DND-41 (cell line): ENCODE results near the gene SIPA1L3.

Experiments used
- ATAC-seq: fragments of 200-7000 bp; cut with Tn5 transposase; 3 replicates; pipeline ENCODE4 v1.9.1; 2021; ENCODE audit warnings: low read depth; ENCODE audit not compliant: insufficient read depth
- DNase-seq: peaks from one replicate; pipeline ENCODE4 v3.0.0-alpha.2; 2020
- H2AFZ ChIP-seq: 2 replicates; pipeline ENCODE4 v1.6.0; 2012; ENCODE audit warnings: low read depth, low read length
- H3K27ac ChIP-seq: 2 replicates; pipeline ENCODE4 v1.5.1; 2012; ENCODE audit warnings: low read length, inconsistent platforms
- H3K27me3 ChIP-seq: fragments of 200-600 bp; sonication (generic); 2 replicates; pipeline ENCODE4 v1.6.0; 2012; ENCODE audit warnings: low read length, mild to moderate bottlenecking, inconsistent platforms; ENCODE audit not compliant: insufficient read depth, poor library complexity
- H3K36me3 ChIP-seq: 2 replicates; pipeline ENCODE4 v1.5.1; 2012; ENCODE audit warnings: low read length, inconsistent platforms; ENCODE audit not compliant: insufficient read depth
- H3K4me1 ChIP-seq: 2 replicates; pipeline ENCODE4 v1.5.1; 2012; ENCODE audit warnings: mild to moderate bottlenecking, low read length; ENCODE audit not compliant: insufficient read depth
- H3K4me2 ChIP-seq: 2 replicates; pipeline ENCODE4 v1.6.0; 2012; ENCODE audit warnings: mild to moderate bottlenecking, moderate library complexity, low read length, inconsistent platforms; ENCODE audit not compliant: insufficient read depth
- H3K4me3 ChIP-seq, 2 experiments: fragments of 200-600 bp in 1 of 2; shearing (Covaris generic) in 1 of 2; 2 replicates each; pipeline ENCODE4 v1.5.1; 2012 to 2016; ENCODE audit warnings: inconsistent platforms in 2 of 2, low read length in 2 of 2, mild to moderate bottlenecking in 2 of 2, low read depth in 1 of 2, moderate library complexity in 1 of 2
- H3K79me2 ChIP-seq: 2 replicates; pipeline ENCODE4 v1.6.0; 2012; ENCODE audit warnings: low read length, inconsistent platforms; ENCODE audit not compliant: insufficient read depth
- H3K9ac ChIP-seq: 2 replicates; pipeline ENCODE4 v1.6.0; 2012; ENCODE audit warnings: low read depth, mild to moderate bottlenecking, inconsistent platforms, low read length, moderate library complexity
- H3K9me3 ChIP-seq: 2 replicates; pipeline ENCODE4 v1.5.1; 2012; ENCODE audit warnings: low read length, moderate library complexity, mild to moderate bottlenecking, inconsistent platforms; ENCODE audit not compliant: insufficient read depth, severe bottlenecking
- H4K20me1 ChIP-seq: 2 replicates; pipeline ENCODE4 v1.6.0; 2012; ENCODE audit warnings: low read length; ENCODE audit not compliant: insufficient read depth
- EZH2 ChIP-seq: IDR thresholded peaks from 3 replicates; pipeline ENCODE4 v1.6.1; 2012; ENCODE audit warnings: borderline replicate concordance, low read depth, mild to moderate bottlenecking, moderate library complexity, low read length, inconsistent platforms; ENCODE audit not compliant: severe bottlenecking
- TF ChIP-seq, protein P1 (sequence below): IDR thresholded peaks from 2 replicates; pipeline ENCODE4 v1.5.1; 2012; ENCODE audit warnings: borderline replicate concordance, low read length, moderate library complexity, mild to moderate bottlenecking; ENCODE audit not compliant: poor library complexity, severe bottlenecking; ENCODE audit errors: extremely low read depth

SIPA1L3 gene

GRCh38 chr19:38207543-38207942, 300.5 kb downstream of the SIPA1L3 start:
- Histone ChIP-seq H3K9me3 (no peaks in the 10 kb centered on the region), H3K4me3 (no peak overlapping the region), H3K4me1 (no peaks in the 10 kb centered on the region), H3K27me3 (peaks cover 13% of the 10 kb centered on the region), H3K9ac (no peak overlapping the region), H3K36me3 (no peaks in the 10 kb centered on the region), H3K27ac (no peak overlapping the region), H2AFZ (no peak overlapping the region), H3K4me2 (no peak overlapping the region), H4K20me1 (no peaks in the 10 kb centered on the region), H3K79me2 (no peaks in the 10 kb centered on the region)
- ATAC-seq (no peak), DNase-seq (no peak)
- TF ChIP-seq EZH2 = no peak
- TF ChIP-seq, protein P1, sequence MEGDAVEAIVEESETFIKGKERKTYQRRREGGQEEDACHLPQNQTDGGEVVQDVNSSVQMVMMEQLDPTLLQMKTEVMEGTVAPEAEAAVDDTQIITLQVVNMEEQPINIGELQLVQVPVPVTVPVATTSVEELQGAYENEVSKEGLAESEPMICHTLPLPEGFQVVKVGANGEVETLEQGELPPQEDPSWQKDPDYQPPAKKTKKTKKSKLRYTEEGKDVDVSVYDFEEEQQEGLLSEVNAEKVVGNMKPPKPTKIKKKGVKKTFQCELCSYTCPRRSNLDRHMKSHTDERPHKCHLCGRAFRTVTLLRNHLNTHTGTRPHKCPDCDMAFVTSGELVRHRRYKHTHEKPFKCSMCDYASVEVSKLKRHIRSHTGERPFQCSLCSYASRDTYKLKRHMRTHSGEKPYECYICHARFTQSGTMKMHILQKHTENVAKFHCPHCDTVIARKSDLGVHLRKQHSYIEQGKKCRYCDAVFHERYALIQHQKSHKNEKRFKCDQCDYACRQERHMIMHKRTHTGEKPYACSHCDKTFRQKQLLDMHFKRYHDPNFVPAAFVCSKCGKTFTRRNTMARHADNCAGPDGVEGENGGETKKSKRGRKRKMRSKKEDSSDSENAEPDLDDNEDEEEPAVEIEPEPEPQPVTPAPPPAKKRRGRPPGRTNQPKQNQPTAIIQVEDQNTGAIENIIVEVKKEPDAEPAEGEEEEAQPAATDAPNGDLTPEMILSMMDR = no peak

DNA sequence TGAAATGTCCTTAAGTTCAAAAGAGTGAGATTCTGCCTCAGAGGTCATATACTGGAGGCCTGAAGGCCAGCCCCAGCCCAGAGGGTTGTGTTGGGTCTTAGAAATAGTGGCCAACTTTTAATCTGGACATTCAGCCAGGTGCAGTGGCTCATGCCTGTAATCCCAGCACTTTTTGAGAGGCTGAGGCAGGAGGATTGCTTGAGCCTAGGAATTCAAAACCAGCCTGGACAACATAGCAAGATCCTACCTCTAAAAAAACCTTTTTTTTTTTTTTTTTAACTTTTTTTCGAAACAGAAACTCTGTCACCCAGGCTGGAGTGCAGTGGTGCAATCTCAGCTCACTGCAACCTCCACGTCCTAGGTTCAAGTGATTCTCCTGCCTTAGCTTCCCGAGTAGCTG, 301.6 kb downstream of the SIPA1L3 start:
- no peak for ATAC-seq
- no peak overlapping the region for H3K4me2 ChIP-seq
- H4K20me1 ChIP-seq = peaks cover under 1% of the 10 kb centered on the region

DNA sequence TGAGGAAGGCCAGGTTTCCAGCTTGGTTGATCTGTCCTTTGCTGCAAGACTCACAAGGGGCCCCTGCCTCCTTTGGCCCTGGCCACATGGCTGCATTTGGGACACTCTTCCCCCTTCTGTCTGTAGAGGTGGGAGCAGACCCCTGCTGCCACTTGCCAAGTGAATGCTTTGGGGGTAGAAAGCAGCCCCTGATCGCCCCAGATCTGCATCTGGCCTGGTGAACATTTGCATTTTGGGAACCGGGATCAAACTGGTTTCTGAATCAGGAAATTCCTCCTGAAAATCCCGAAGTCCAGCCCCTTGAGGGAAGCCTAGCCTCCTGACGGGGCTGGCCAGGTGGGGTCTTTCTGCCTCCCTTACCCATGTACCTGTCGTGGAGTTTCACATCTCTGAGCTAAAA, 302.1 kb downstream of the SIPA1L3 start:
- Histone ChIP-seq H3K4me1 (peaks cover 10% of the 10 kb centered on the region), H4K20me1 (peaks cover 7% of the 10 kb centered on the region), H3K36me3 (no peaks in the 10 kb centered on the region), H3K9ac (no peak overlapping the region), H3K79me2 (no peaks in the 10 kb centered on the region), H3K27me3 (peaks cover 18% of the 10 kb centered on the region), H3K4me2 (no peak overlapping the region), H2AFZ (no peak overlapping the region), H3K4me3 (no peak overlapping the region), H3K9me3 (no peaks in the 10 kb centered on the region), H3K27ac (no peak overlapping the region)
- TF ChIP-seq EZH2 = no peak
- TF ChIP-seq, protein P1 = no peak
- DNase-seq (no peak), ATAC-seq (no peak)

More for the DNA sequence above, 301.6 kb downstream of the SIPA1L3 start:
- Histone ChIP-seq H3K4me1 (peaks cover 4% of the 10 kb centered on the region), H3K9me3 (no peaks in the 10 kb centered on the region), H2AFZ (no peak overlapping the region), H3K9ac (no peak overlapping the region), H3K36me3 (no peaks in the 10 kb centered on the region), H3K79me2 (no peaks in the 10 kb centered on the region), H3K27me3 (peaks cover 13% of the 10 kb centered on the region), H3K27ac (no peak overlapping the region), H3K4me3 (no peak overlapping the region)
- TF ChIP-seq, protein P1 = no peak
- DNase-seq = no peak
